SK-MEL-5 (cell line): ENCODE measurements around the gene PRKCE. TPM values are rescaled to one million over a fixed set of nuclear protein-coding genes. Genes with fewer than 3 reads are reported as not detected.

ENCODE experiments used
- DNase-seq: peaks from one replicate; pipeline ENCODE4 v3.0.0-alpha.2; 2016; ENCODE audit warnings: low read depth, low spot score
- in situ Hi-C: cut with HindIII; loops from 2 replicates; pipeline ENCODE4 v1.10.0; 2016; ENCODE audit warnings: low sequenced_read_pairs, high pct_unique_total_duplicates, low pct_unique_long_range_greater_than_20kb
- polyA plus RNA-seq, 2 experiments: library from polyadenylated mRNA; depleted of rRNA; stranded (reverse); fragments of >200 nt; gene quantifications; 2 replicates each; pipeline ENCODE4 v1.2.3, GENCODE V29; 2015
- total RNA-seq: library from RNA; depleted of rRNA; stranded (reverse); fragments of >200 nt; shearing (Covaris generic); gene quantifications from 2 replicates; pipeline ENCODE4 v1.2.3, GENCODE V29; 2014; rRNA removed

The PRKCE gene
- total RNA-seq: 22.9 and 24.6 TPM in 2 replicates
- 12.8 and 16.7 TPM in 2 replicates for polyA plus RNA-seq (2015; cell fraction: cytosol; rRNA removed)
- 26.4 and 34.4 TPM in 2 replicates for polyA plus RNA-seq (2015; cell fraction: nucleus; rRNA removed)

DNA sequence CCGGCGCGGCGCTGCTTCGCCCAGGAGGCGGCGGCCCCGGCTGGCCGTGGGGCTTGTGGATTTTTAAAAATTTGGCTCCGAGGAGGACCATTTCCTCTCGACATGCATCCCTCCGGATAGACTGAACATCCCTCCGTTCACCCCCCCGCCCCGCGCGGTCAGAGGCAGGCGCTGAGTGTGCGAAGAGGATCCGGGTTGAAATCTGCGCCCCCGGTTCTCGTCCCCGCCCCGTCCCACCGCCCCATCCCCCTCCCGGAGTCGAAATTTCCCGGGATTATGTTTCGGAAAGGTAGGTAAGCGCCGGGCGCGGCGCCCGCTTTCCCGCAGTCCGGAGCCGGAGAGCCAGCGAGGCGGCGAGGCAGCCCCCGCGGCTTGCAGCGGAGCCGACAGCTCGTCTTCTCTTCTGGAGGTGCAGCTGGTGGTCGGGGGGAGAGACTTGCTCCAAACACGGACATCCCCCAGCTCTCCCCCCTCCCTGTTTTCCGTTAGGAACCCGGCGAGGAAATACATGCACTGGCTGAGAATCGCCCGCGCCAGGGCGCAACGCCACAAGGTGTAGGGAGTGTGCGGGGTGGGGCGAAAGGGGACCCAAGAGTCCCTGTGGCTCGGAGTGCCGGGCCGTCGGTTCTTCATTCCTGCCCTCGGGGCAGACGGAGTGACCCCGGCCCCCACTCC, at the start of gene PRKCE:
Gene PRKCE (plus strand): TSS at position 261 of the 675 bp plus-strand sequence.
- in situ Hi-C loops: no loop called here
- peak; percentile 46 for DNase-seq

DNA sequence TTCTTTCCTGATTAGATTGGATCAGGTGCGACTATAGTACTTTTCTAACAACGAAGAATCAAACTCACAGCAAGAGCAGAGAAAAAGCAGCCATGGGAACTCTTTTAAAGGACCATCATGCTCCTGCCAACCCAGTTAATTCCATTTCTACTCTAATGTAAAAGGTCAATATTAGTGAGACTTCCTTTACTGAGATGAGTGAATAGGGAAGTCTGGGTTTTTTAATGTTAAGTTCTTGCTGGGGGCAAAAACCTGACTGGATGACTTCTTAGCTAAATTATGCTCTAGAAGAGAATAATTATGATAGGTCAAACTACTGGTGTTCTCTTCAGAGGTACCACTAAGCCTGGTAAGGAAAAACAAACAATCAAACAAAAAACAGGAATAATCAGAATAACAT, 48.9 kb upstream of the PRKCE start:
- in situ Hi-C loops: no loop called here
- no peak for DNase-seq

DNA sequence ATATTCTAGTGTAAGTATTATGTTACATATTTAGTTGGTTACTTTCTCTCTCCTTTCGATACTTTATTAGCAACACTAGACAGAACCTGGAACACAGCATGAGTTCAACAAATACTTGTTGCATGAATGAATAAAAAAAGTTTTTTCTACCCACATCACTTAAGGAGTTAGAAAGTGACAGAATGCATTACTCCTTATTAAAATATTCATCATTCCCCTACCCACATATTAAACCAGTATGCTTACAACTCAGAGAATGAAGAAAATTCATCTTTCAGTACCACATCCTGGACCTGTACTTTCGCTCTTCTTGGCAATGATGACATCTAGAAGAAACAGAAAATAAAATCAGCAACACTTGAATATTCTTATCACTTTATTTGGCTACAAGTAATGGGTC, 46.4 kb upstream of the PRKCE start:
- in situ Hi-C loops: no loop called here
- no peak for DNase-seq

DNA sequence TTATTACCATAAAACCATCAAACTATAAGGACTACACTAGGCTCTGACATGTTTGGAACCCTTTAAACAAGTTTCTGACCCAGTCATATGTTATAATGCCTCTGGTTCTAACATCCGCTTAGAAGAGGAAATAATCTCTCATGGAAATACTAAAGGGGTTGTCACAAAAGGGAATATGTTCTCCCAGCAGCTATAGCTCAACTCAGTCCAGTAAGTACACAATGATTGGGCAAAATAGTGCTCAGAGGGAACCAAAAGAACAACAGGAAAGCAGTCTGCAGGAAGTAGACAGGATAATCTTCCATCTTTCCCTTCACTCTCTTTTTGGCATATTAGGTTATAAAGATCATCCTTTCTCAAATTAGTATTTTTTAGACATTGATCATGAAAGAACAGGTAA, 44.7 kb upstream of the PRKCE start:
- DNase-seq: no peak
- in situ Hi-C loops: no loop called here

DNA sequence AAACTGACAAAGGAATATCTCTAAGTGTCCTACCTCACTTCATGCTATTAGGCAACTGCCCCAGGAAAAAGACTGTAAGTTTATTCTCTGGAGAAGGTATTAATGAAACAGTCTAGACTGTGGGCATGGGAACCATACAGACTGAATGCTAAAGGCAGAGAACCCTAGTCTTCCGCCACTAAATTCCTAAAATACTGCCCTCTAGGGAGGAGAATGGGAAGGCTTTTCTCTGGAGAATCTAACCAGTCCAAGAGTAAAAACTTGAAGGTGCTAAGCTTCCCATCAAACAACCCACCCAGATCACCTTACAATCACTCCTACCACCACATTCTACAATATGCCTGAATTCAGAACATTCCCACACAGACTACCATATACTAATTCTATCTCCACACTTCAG, 43.8 kb upstream of the PRKCE start:
- in situ Hi-C loops: no loop called here
- peak; percentile 83 for DNase-seq

DNA sequence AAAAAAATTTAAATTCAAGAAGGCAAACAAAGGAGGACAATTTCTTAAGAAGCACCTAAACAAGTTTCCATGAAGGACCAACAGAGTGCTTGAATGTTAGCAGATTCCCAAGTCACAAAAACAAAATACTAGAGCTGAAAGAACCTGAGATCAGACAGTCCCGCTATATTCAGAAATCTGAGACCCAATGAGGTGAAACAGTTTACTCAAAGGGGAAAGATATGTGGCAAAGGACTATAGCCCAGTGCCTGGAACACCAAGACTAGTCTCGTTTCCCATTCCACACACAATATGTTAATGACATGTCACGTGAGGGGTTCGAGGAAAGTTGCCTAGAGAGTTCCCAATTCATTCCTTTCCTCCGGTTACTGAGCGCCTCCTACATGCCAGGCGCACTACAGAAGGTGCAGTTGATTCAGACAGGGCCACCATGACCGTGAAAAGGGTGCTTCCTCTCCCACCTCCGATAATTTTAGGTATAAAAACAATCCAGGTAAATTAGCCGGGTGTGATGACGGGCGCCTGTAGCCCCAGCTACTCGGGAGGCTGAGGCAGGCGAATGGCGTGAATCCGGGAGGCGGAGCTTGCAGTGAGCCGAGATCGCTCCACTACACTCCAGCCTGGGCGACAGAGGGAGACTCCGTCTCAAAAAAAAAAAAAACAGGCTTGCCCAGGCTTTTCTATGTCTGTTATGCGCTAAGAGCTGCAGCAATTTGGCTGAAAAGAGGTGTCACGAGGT, 41.0 kb upstream of the PRKCE start:
- in situ Hi-C loops: no loop called here
- peak; percentile 91 for DNase-seq

DNA sequence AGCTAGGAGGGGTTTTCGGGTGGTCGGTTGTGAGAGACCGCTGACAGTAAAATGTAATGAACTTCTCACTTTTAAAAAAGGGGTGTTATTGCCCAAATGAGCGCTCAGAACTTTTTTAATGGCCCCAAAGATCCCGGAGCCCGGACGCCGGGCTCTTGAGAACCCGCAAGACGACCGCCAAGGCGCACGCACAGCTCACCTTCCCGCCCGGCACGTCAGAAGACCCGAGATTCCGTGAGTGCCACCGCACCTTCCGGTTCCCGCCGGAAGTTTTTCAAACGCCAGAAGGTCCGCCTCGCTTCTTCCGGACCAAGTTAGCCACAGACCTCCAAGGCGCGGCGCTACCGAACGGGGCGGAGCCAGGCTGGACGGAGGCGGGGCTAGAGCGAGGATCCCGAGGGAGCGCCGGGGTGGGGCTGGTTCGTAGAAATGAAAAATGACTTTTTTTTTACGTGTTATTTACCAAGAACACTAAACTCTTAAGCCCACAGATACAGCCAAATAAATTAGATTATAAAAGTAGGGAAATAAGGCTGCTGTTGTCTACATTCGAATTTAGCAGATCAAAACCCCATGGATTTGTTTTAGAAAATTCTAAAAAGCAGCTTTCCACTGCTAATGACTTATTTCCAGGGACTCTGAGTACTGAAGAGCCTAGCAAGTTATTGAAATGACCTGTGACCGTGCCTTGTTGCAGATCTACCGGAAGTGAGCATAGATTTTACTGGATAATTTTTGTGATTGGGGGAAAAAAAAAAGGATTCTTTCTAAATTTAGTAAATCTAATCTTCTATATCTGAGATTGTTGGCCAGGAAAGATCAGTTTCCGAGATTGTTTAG, 40.2 kb upstream of the PRKCE start, which contains the start of gene SRBD1:
Gene SRBD1 (minus strand): TSS at position 248 of the 840 bp plus-strand sequence. CDS start 5,826 bp downstream, outside the sequence.
- in situ Hi-C loops: no loop called here
- peak; percentile 98 for DNase-seq

DNA sequence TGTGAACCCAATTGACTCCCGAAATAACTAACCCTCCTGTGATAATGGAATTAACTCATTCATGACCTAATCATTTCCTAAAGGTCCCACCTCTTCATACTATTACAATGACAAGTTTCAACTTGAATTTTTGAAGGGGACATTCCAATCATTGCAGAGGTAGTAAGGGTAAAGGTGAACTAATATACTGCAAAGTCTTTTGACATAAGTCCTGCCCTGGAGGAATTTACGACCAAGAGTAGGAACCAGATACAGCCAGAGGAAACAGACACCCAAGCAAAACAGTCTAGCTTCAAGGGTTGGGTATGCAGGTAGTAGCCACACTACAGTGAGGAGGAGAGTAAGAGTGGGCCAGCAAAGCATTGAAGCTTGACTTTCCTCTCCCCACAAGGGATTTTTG, 39.2 kb upstream of the PRKCE start:
- DNase-seq: no peak

DNA sequence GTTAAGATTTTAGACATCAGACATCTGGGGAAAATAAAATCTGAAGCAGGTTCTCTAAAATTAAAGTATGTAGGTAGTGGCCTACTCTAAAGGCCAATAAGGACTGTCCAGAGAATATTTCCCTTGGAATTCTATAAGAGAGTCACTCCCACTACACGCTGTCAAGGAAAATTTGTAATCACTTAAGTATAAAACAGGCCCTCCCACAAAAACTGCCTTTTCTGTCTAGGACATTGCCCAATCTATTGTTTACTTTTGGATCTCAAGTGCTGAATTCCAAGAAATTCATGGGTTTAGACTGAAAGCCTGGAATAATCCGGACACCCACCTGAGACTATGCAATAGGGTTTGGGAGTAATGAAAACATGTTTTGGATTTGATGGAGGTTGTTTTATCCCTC, 38.7 kb upstream of the PRKCE start:
- DNase-seq: no peak
- in situ Hi-C loops: no loop called here

More for the DNA sequence above, 39.2 kb upstream of the PRKCE start:
- in situ Hi-C loops: no loop called here

DNA sequence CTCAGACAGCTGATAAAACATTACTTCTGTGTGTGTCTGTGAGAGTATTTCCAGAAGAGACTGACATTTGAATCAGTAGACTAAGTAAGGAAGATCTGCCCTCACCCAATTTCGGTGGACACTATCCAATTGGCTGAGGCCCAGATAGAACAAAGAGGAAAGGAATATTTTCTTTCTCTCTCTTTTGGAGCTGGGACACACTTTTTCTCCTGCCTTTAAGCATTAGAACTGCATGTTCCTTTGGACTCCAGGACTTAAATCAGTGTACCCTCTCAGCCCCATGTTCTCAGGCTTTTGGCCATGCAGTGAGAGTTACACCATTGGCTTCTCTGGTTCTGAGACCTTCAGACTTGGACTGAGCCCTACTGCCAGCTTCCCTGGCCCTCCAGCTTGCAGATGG, 37.1 kb upstream of the PRKCE start:
- DNase-seq: no peak
- in situ Hi-C loops: no loop called here

DNA sequence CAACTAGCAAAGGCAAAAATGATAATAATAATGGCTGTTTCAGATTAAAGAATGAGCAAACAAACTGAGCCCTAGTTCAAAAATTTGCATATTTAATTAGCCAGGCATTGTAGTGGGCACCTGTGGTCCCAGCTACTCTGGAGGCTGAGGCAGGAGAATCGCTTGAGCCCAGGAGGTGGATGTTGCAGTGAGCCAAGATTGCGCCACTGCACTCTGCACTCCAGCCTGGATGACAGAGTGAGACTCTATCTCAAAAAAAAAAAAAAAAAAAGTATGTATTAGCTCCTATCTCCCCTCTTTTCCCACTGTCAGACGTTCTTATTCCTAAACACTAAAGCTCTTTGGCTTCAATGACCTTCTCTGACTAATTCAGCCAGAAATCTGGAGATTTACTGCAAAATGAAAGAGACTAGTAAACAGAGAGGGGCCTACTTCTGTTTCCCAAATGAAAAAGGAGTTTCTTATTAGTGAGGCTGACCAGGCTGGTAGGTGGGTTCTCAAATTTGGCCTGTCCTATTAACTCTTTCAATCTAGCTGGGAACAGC, 36.5 kb upstream of the PRKCE start:
- in situ Hi-C loops: no loop called here
- DNase-seq: no peak

DNA sequence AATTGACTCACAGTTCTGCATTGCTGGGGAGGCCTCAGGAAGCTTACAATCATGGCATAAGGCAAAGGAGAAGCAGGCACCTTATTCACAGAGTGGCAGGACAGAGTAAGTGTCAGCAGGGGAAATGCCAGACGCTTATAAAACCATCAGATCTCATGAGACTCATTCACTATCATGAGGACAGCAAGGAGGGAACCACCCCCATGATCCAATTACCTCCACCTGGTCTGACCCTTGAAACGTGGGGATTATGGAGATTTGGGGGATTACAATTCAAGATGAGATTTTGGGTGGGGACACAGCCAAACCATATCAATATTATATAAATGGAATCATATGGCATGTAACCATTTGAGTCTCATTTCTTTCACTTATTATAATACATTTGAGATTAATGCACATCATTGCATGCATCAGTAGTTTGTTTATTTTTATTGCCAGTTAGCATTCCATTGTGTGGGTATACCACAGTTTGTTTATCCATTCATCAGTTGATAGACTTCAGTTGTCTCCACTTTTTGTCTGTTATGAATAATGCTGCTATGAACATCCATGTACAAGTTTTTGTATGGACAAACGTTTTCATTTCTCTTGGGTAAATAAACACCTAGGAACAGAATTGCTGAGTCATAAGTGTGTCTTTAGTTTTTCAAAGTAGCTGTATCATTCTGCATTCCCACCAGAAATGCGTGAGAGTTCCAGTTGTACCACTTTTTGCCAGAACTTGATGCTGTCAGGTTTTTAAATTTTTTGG, 34.6 kb upstream of the PRKCE start:
- in situ Hi-C loops: no loop called here
- no peak for DNase-seq

DNA sequence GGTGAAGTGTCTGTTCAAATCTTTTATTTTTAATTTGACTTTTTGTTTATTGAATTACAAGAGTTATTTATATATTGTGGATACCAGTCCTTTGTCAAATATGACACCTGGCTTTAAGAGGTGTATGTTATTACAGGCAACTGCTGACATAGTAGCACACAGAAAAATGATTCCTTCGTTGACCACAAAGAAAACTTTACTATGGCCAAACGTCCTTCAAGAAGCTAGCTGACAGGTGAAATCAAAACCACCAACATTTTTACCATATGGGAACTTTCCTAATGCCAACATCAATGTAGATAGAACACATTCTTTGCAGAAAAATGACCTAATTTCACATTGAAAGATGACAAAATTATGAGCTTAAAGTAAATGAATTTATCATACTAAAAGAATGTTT, 34.0 kb upstream of the PRKCE start:
- DNase-seq: no peak
- in situ Hi-C loops: no loop called here

DNA sequence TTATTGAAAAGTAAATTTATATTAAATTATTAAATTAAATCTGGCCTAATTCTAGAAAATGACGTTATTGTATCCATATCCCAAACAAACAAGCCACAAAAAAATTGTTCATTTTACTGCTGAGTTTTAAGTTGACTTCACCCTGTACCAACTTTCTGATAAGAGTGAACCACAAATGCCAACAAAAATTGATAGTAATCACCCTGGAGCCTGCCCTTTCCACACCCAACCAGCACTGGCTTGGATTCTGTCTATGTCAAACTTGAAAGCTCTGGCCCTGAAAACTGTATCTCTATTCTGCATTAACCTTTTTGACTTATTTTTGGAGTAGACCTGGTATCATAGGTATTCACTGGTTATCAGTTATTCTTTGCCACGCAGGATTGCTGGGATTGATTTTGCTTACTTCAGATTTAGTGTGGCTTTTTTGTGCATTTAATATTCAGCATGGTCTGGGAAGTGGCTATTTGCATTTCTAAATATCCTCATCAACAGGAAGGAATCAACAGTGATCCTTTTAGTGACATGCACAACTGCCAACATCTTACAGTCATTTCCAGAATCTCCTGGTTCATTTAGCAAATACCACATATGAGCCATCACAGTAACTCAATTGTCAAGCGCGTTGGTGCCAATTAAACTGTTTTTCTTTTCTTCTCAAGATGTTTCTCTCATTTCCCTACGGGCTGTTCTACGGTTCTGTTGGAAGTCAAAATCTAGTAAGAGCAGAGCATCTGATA, 29.0 kb upstream of the PRKCE start:
- in situ Hi-C loops: no loop called here
- no peak for DNase-seq

DNA sequence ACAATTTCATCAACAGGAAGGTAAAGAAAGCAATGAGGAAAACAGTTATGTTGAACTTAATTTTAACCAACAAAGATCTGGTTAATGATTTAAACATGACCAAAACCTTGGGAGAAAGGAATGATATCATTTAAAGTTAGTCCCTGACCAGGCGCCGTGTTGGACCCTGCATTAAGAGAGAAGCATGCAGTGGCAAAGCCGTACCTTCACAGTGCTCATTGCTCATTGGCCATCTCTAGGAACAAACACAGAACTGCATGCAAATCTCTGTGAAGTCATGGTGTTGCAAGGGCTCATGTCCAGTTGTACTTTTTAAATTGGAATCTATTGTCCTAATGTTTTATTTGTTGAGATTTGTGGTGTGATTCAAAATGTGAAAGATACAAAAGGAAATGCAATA, 28.4 kb upstream of the PRKCE start:
- no peak for DNase-seq
- in situ Hi-C loops: no loop called here

DNA sequence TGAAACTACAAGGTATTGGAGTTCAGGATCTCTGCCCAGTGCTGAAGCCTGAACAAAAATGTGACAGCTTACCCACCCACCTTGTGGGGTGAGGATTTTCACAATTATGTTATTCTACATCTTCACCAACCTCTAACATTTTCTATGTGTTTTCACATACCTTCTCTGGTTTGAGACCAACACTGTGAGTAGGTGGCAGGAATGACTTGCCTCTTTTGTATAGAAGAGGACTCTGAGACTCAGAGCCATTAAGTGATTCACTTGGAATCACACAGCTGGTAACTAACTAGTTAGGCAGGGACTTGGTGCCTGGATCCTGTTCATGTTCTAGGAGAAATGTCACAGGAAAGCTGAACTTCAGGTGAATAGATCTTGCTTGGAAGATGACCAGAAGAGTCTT, 25.7 kb upstream of the PRKCE start:
- in situ Hi-C loops: no loop called here
- no peak for DNase-seq
